ENCODE data around the gene SCN2B. TPM values are rescaled to one million over a fixed set of nuclear protein-coding genes. Genes with fewer than 3 reads are reported as not detected.

The SCN2B gene
- total and polyA plus RNA-seq, 2 of the 4 experiments (the other 2 are of a cell fraction), result under 0.01 to 0.05 TPM

DNA sequence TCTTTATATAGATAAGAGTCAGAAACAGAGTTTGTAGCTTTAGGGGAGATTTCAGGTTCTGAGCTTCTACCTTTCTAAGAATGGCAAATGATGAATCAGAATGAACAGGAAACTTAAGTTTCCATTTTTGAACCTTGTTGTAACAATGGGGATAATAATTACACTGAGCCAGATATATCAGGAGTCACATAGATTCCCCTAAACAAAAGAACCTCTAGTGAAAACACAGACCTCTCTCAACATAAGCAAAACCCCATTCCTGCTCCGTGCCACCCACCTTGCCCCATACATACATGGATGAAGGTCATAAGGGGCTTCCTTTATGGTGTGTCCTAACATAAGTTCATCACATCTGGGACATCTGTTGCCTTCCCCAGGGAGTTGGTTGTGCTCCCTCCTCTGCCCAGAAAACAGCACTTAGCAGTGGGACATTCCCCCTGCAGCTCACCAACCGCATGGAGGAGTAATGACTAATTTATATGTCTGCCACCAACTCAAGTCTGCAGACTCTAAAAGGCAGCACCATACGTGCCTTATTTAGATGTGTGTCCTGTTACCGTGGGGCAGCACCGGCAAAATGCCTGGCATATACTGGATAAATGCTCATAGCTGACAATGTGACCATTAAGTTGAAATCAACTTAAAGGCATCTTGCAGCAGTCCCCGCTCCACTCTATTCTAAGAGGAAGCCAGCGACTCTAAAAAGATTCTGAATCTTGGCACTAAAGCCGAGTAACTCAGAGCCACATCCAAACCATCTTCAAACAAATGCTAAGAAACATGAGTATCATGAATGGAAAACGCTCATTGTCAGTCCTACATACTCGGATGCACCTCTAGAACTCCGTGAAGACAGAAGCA, 40.4 kb upstream of the SCN2B start:
- Histone ChIP-seq H3K9ac (ENCODE audit: low read depth, low read length) (no peak overlapping the region), H2AFZ (replicated peaks; ENCODE audit: low read length, poor library complexity) (no peak overlapping the region), H2AK5ac (ENCODE audit: low read depth, low read length) (no peak overlapping the region), H4K8ac (ENCODE audit: low read depth in 2 of 2, low read length in 2 of 2) (no peak overlapping the region), H3K23ac (ENCODE audit: low read depth, low read length) (no peak overlapping the region), H3K9me3 (ENCODE audit: control insufficient read depth, insufficient read depth, low read length) (no peaks in the 10 kb centered on the region), H3K27me3 (ENCODE audit: control insufficient read depth, insufficient read depth, low read length) (peaks cover 16% of the 10 kb centered on the region), H4K5ac (ENCODE audit: low read depth, low read length) (no peak overlapping the region), H2BK20ac (ENCODE audit: low read depth, low read length) (no peak overlapping the region), H3K27ac (ENCODE audit: insufficient read depth, low read length) (no peak overlapping the region), H3K4me1 (ENCODE audit: control insufficient read depth, insufficient read depth, low read length) (no peaks in the 10 kb centered on the region), H3K4me3 (ENCODE audit: insufficient read depth, low read depth, low read length) (no peak overlapping the region), H2BK15ac (ENCODE audit: low read depth, low read length) (no peak overlapping the region), H3K14ac (replicated peaks; ENCODE audit: low read depth, low read length) (no peak overlapping the region), H4K20me1 (ENCODE audit: insufficient read depth, low read length) (no peaks in the 10 kb centered on the region), H3K18ac (ENCODE audit: low read depth, low read length) (no peak overlapping the region), H2AK9ac (replicated peaks; ENCODE audit: low read depth, low read length, poor library complexity) (no peak overlapping the region), H2BK120ac (ENCODE audit: low read depth, low read length) (no peak overlapping the region), H3K79me1 (ENCODE audit: low read depth in 1 of 2, low read length in 2 of 2) (no peaks in the 10 kb centered on the region), H3K56ac (ENCODE audit: extremely low read depth, insufficient read depth, low read length) (no peak overlapping the region), H3K9me1 (ENCODE audit: insufficient read depth, low read length) (no peaks in the 10 kb centered on the region), H3K4ac (ENCODE audit: low read depth, low read length) (no peak overlapping the region), H3K36me3 (ENCODE audit: control insufficient read depth, insufficient read depth, low read length) (no peaks in the 10 kb centered on the region), H2BK5ac (ENCODE audit: low read depth, low read length, poor library complexity, severe bottlenecking) (no peak overlapping the region), H4K91ac (ENCODE audit: insufficient read depth, low read depth, low read length) (no peak overlapping the region), H3K4me2 (ENCODE audit: low read depth, low read length) (no peak overlapping the region)
- in situ Hi-C loops (cut with MboI; ENCODE audit: low sequenced_read_pairs) (no loop called here), intact Hi-C loops (cut with micrococcal nuclease) (no loop called here), dilution Hi-C loops (cut with HindIII; ENCODE audit: low sequenced_read_pairs, unreplicated experiment) (no loop called here)
- TF ChIP-seq, protein P1, sequence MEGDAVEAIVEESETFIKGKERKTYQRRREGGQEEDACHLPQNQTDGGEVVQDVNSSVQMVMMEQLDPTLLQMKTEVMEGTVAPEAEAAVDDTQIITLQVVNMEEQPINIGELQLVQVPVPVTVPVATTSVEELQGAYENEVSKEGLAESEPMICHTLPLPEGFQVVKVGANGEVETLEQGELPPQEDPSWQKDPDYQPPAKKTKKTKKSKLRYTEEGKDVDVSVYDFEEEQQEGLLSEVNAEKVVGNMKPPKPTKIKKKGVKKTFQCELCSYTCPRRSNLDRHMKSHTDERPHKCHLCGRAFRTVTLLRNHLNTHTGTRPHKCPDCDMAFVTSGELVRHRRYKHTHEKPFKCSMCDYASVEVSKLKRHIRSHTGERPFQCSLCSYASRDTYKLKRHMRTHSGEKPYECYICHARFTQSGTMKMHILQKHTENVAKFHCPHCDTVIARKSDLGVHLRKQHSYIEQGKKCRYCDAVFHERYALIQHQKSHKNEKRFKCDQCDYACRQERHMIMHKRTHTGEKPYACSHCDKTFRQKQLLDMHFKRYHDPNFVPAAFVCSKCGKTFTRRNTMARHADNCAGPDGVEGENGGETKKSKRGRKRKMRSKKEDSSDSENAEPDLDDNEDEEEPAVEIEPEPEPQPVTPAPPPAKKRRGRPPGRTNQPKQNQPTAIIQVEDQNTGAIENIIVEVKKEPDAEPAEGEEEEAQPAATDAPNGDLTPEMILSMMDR (conservative IDR thresholded peaks at IDR 0.05; ENCODE audit: low read depth, low read length), result no peak
- TF ChIP-seq MAZ (IDR thresholded peaks at IDR 0.05; ENCODE audit: borderline replicate concordance, low read depth, low read length), result no peak
- no peak for TF ChIP-seq NFE2L2 (IDR thresholded peaks at IDR 0.05; ENCODE audit: low read depth, low read length)
- TF ChIP-seq CHD1 (IDR thresholded peaks at IDR 0.05; ENCODE audit: low read depth, low read length), result no peak
- TF ChIP-seq, protein P2, sequence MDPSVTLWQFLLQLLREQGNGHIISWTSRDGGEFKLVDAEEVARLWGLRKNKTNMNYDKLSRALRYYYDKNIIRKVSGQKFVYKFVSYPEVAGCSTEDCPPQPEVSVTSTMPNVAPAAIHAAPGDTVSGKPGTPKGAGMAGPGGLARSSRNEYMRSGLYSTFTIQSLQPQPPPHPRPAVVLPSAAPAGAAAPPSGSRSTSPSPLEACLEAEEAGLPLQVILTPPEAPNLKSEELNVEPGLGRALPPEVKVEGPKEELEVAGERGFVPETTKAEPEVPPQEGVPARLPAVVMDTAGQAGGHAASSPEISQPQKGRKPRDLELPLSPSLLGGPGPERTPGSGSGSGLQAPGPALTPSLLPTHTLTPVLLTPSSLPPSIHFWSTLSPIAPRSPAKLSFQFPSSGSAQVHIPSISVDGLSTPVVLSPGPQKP (IDR thresholded peaks at IDR 0.05; ENCODE audit: borderline replicate concordance, low read depth, low read length), result no peak
- DNase-seq (no peak), ATAC-seq (ENCODE audit: low read depth) (no peak)
- BruUV-seq (replicated peaks), result no TSS peak
- CTCF ChIA-PET, result interaction anchor here (1.0 kb wide), 1 partner anchor 18 kb away, joined by 6 read pairs; no protein-coding TSS in a partner anchor
- POLR2A ChIA-PET (ENCODE audit: unreplicated experiment), result no interaction called here
- 40% methylated on average over 2 of the region's 11 CpGs; no CpG with 5 or more reads in 1 of the 2 experiments for WGBS, 2 experiments (ENCODE audit: extremely low coverage in 2 of 2, insufficient read length in 1 of 2)

All from IMR-90 (cell line).